Parathyroid adenoma (tissue), 2 donors: ENCODE data around the gene ZNF618.

Source experiments
- H2AFZ ChIP-seq: fragments of 300-600 bp; sonication (generic); one replicate; pipeline ENCODE4 v1.7.0; 2017; ENCODE audit warnings: antibody characterized with exemption, mild to moderate bottlenecking
- H3K27ac ChIP-seq: fragments of 300-600 bp; sonication (generic); one replicate; pipeline ENCODE4 v1.7.0; 2017
- H3K27me3 ChIP-seq: fragments of 300-600 bp; sonication (generic); one replicate; pipeline ENCODE4 v1.7.0; 2017; ENCODE audit warnings: low read length; ENCODE audit not compliant: control insufficient read depth, insufficient read depth
- H3K36me3 ChIP-seq: fragments of 300-600 bp; sonication (generic); one replicate; pipeline ENCODE4 v1.7.0; 2017; ENCODE audit warnings: low read length; ENCODE audit not compliant: control insufficient read depth, insufficient read depth
- H3K4me1 ChIP-seq: fragments of 300-600 bp; sonication (generic); one replicate; pipeline ENCODE4 v1.7.0; 2017; ENCODE audit warnings: control low read depth
- H3K4me2 ChIP-seq: fragments of 300-600 bp; sonication (generic); one replicate; pipeline ENCODE4 v1.7.0; 2017; ENCODE audit warnings: low read length
- H3K4me3 ChIP-seq: fragments of 300-600 bp; sonication (generic); one replicate; pipeline ENCODE4 v1.7.0; 2017; ENCODE audit warnings: low read depth, low read length
- H3K79me2 ChIP-seq: fragments of 300-600 bp; sonication (generic); one replicate; pipeline ENCODE4 v1.7.0; 2017; ENCODE audit warnings: control low read depth
- H3K9ac ChIP-seq: fragments of 300-600 bp; sonication (generic); one replicate; pipeline ENCODE4 v1.7.0; 2017; ENCODE audit warnings: mild to moderate bottlenecking
- H3K9me3 ChIP-seq: fragments of 300-600 bp; sonication (generic); one replicate; pipeline ENCODE4 v1.7.0; 2017; ENCODE audit warnings: low read length; ENCODE audit not compliant: control insufficient read depth
- TF ChIP-seq, protein P1 (sequence below): fragments of 300-600 bp; sonication (generic); IDR thresholded peaks from one replicate; pipeline ENCODE4 v1.7.0; 2017; ENCODE audit warnings: antibody characterized with exemption, mild to moderate bottlenecking
- donor health status: primary hyperparathyroidism.

Gene ZNF618

GRCh38 chr9:114031948-114032840 lies 156.1 kb downstream of the ZNF618 start:
- Histone ChIP-seq H3K4me1 (no peaks in the 10 kb centered on the region), H3K27me3 (no peaks in the 10 kb centered on the region), H2AFZ (no peak overlapping the region), H3K79me2 (no peaks in the 10 kb centered on the region), H3K27ac (no peak overlapping the region), H3K4me2 (no peak overlapping the region), H3K4me3 (no peak overlapping the region), H3K9ac (no peak overlapping the region), H3K36me3 (no peaks in the 10 kb centered on the region), H3K9me3 (no peaks in the 10 kb centered on the region)
- TF ChIP-seq, protein P1, sequence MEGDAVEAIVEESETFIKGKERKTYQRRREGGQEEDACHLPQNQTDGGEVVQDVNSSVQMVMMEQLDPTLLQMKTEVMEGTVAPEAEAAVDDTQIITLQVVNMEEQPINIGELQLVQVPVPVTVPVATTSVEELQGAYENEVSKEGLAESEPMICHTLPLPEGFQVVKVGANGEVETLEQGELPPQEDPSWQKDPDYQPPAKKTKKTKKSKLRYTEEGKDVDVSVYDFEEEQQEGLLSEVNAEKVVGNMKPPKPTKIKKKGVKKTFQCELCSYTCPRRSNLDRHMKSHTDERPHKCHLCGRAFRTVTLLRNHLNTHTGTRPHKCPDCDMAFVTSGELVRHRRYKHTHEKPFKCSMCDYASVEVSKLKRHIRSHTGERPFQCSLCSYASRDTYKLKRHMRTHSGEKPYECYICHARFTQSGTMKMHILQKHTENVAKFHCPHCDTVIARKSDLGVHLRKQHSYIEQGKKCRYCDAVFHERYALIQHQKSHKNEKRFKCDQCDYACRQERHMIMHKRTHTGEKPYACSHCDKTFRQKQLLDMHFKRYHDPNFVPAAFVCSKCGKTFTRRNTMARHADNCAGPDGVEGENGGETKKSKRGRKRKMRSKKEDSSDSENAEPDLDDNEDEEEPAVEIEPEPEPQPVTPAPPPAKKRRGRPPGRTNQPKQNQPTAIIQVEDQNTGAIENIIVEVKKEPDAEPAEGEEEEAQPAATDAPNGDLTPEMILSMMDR, result no peak

- Histone ChIP-seq H3K4me2 (no peak overlapping the region), H3K27me3 (no peaks in the 10 kb centered on the region), H3K4me1 (no peaks in the 10 kb centered on the region), H3K27ac (no peak overlapping the region), H3K9me3 (no peaks in the 10 kb centered on the region), H3K79me2 (no peaks in the 10 kb centered on the region), H2AFZ (no peak overlapping the region), H3K4me3 (no peak overlapping the region), H3K9ac (no peak overlapping the region), H3K36me3 (no peaks in the 10 kb centered on the region)
- TF ChIP-seq, protein P1, result no peak
Observed at GRCh38 chr9:114033397-114034103, 157.4 kb downstream of the ZNF618 start.

DNA sequence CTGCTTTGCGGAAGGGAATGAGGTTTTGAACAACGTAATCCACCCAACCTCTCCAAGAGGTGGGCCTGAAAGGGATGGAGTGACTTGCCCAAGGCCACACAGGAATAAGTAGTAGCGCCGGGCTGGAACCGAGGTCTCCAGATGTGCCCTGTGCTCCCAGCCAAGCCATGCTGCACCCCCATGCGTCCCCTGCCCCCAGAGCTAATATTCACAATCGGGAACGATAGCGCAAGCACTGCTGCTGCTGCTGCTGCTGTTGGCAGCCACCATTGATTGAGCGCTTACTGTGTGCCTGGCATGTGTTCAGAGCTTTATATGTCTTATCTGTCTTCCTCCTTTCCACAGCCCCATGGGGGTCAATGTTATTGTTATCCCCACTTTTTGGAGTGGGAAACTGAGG lies 158.1 kb downstream of the ZNF618 start:
- H2AFZ ChIP-seq, result no peak overlapping the region
- H3K36me3 ChIP-seq, result no peaks in the 10 kb centered on the region
- H3K27ac ChIP-seq, result no peak overlapping the region

GRCh38 chr9:114034661-114035062 lies 158.6 kb downstream of the ZNF618 start:
- Histone ChIP-seq H2AFZ (no peak overlapping the region), H3K9ac (no peak overlapping the region), H3K27me3 (no peaks in the 10 kb centered on the region), H3K4me1 (no peaks in the 10 kb centered on the region), H3K4me2 (no peak overlapping the region), H3K4me3 (no peak overlapping the region), H3K79me2 (no peaks in the 10 kb centered on the region), H3K36me3 (no peaks in the 10 kb centered on the region), H3K9me3 (no peaks in the 10 kb centered on the region), H3K27ac (no peak overlapping the region)
- TF ChIP-seq, protein P1, result no peak

More for the DNA sequence above, 158.1 kb downstream of the ZNF618 start:
- no peak overlapping the region for H3K4me3 ChIP-seq
- H3K4me2 ChIP-seq, result no peak overlapping the region
- H3K4me1 ChIP-seq, result no peaks in the 10 kb centered on the region
- no peak overlapping the region for H3K9ac ChIP-seq
- TF ChIP-seq, protein P1, result no peak
- H3K27me3 ChIP-seq, result no peaks in the 10 kb centered on the region
- H3K79me2 ChIP-seq, result no peaks in the 10 kb centered on the region
- H3K9me3 ChIP-seq, result no peaks in the 10 kb centered on the region
